Measurements from ENCODE around the gene SIPA1L3.

SIPA1L3 gene

GRCh38 chr19:37977992-37978391 is 71.0 kb downstream of the SIPA1L3 start:
- Histone ChIP-seq H3K4me2 (ENCODE audit: low read depth, low read length, poor library complexity, severe bottlenecking) (peak overlapping the region; percentile 60), H3K79me2 (ENCODE audit: insufficient read depth, low read length) (peaks cover 83% of the 10 kb centered on the region), H3F3A (ENCODE audit: insufficient read depth) (peaks cover 71% of the 10 kb centered on the region), H3K36me3 (ENCODE audit: low read length) (no peaks in the 10 kb centered on the region), H3K9ac (ENCODE audit: low read length) (peak overlapping the region; percentile 21), H3K9me2 (replicated peaks; ENCODE audit: insufficient read depth, low read length) (no peaks in the 10 kb centered on the region), H3K27ac (ENCODE audit: low read depth, low read length) (peak overlapping the region; percentile 95), H3K27me3 (ENCODE audit: low read length) (no peaks in the 10 kb centered on the region), H4K20me1 (ENCODE audit: low read depth, low read length) (no peaks in the 10 kb centered on the region), H3K9me3 (ENCODE audit: insufficient read depth, low read length) (no peaks in the 10 kb centered on the region), H3K4me3 (ENCODE audit: insufficient read depth, low read length, poor library complexity, severe bottlenecking) (no peak overlapping the region), H2AFZ (ENCODE audit: low read depth, low read length, severe bottlenecking) (no peak overlapping the region)
- TF ChIP-seq EZH2phosphoT487 (conservative IDR thresholded peaks at IDR 0.05; ENCODE audit: low read length) (no peak), CTCF (IDR thresholded peaks at IDR 0.05; ENCODE audit: insufficient read depth, low read length, poor library complexity, severe bottlenecking) (no peak)

GRCh38 chr19:37979547-37980082 is 72.6 kb downstream of the SIPA1L3 start:
- H3K27me3 ChIP-seq (ENCODE audit: low read length) = no peaks in the 10 kb centered on the region
- peaks cover 70% of the 10 kb centered on the region for H3F3A ChIP-seq (ENCODE audit: insufficient read depth)
- no peaks in the 10 kb centered on the region for H3K9me3 ChIP-seq (ENCODE audit: insufficient read depth, low read length)
- H3K9me2 ChIP-seq (replicated peaks; ENCODE audit: insufficient read depth, low read length) = no peaks in the 10 kb centered on the region
- H3K4me2 ChIP-seq (ENCODE audit: low read depth, low read length, poor library complexity, severe bottlenecking) = peak overlapping the region; percentile 60
- H2AFZ ChIP-seq (ENCODE audit: low read depth, low read length, severe bottlenecking) = no peak overlapping the region
- H3K27ac ChIP-seq (ENCODE audit: low read depth, low read length) = peak overlapping the region; percentile 95
- H3K4me3 ChIP-seq (ENCODE audit: insufficient read depth, low read length, poor library complexity, severe bottlenecking) = peak overlapping the region; percentile 5
- H3K79me2 ChIP-seq (ENCODE audit: insufficient read depth, low read length) = peaks cover 83% of the 10 kb centered on the region
- no peaks in the 10 kb centered on the region for H4K20me1 ChIP-seq (ENCODE audit: low read depth, low read length)
- peak overlapping the region; percentile 55 for H3K9ac ChIP-seq (ENCODE audit: low read length)
- no peaks in the 10 kb centered on the region for H3K36me3 ChIP-seq (ENCODE audit: low read length)
- TF ChIP-seq CTCF (IDR thresholded peaks at IDR 0.05; ENCODE audit: insufficient read depth, low read length, poor library complexity, severe bottlenecking) = no peak
- TF ChIP-seq EZH2phosphoT487 (conservative IDR thresholded peaks at IDR 0.05; ENCODE audit: low read length) = no peak

GRCh38 chr19:37980419-37981170 is 73.6 kb downstream of the SIPA1L3 start:
- H3K27ac ChIP-seq (ENCODE audit: low read depth, low read length) = peak overlapping the region; percentile 95
- H3K79me2 ChIP-seq (ENCODE audit: insufficient read depth, low read length) = peaks cover 83% of the 10 kb centered on the region
- peak overlapping the region; percentile 60 for H3K4me2 ChIP-seq (ENCODE audit: low read depth, low read length, poor library complexity, severe bottlenecking)

More at GRCh38 chr19:37980419-37981170, 73.6 kb downstream of the SIPA1L3 start:
- H3K4me3 ChIP-seq (ENCODE audit: insufficient read depth, low read length, poor library complexity, severe bottlenecking) = no peak overlapping the region
- peak overlapping the region; percentile 55 for H3K9ac ChIP-seq (ENCODE audit: low read length)
- no peaks in the 10 kb centered on the region for H3K27me3 ChIP-seq (ENCODE audit: low read length)
- peaks cover 69% of the 10 kb centered on the region for H3F3A ChIP-seq (ENCODE audit: insufficient read depth)
- no peak overlapping the region for H2AFZ ChIP-seq (ENCODE audit: low read depth, low read length, severe bottlenecking)
- TF ChIP-seq EZH2phosphoT487 (conservative IDR thresholded peaks at IDR 0.05; ENCODE audit: low read length) (no peak), CTCF (IDR thresholded peaks at IDR 0.05; ENCODE audit: insufficient read depth, low read length, poor library complexity, severe bottlenecking) (no peak)
- no peaks in the 10 kb centered on the region for H3K36me3 ChIP-seq (ENCODE audit: low read length)
- no peaks in the 10 kb centered on the region for H3K9me3 ChIP-seq (ENCODE audit: insufficient read depth, low read length)
- H4K20me1 ChIP-seq (ENCODE audit: low read depth, low read length) = no peaks in the 10 kb centered on the region
- H3K9me2 ChIP-seq (replicated peaks; ENCODE audit: insufficient read depth, low read length) = no peaks in the 10 kb centered on the region

All from SU-DHL-6 (cell line).